Ishikawa (cell line): ENCODE results near the gene SPON1.

Experiments used
- CEBPB ChIP-seq: IDR thresholded peaks from 2 replicates; pipeline ENCODE4 v1.6.1; 2012
- CREB1 ChIP-seq: IDR thresholded peaks from 2 replicates; pipeline ENCODE4 v1.6.1; 2012; ENCODE audit warnings: low read depth
- EGR1 ChIP-seq: IDR thresholded peaks from 2 replicates; pipeline ENCODE4 v1.6.1; 2012
- EP300 ChIP-seq: IDR thresholded peaks from 2 replicates; pipeline ENCODE4 v1.6.1; 2012; ENCODE audit warnings: borderline replicate concordance
- TEAD4 ChIP-seq: IDR thresholded peaks from 2 replicates; pipeline ENCODE4 v1.6.1; 2012
- USF1 ChIP-seq: IDR thresholded peaks from 2 replicates; pipeline ENCODE4 v1.6.1; 2012
- YY1 ChIP-seq: IDR thresholded peaks from 2 replicates; pipeline ENCODE4 v1.6.1; 2012; ENCODE audit warnings: low read depth
- ZBTB7A ChIP-seq: IDR thresholded peaks from 2 replicates; pipeline ENCODE4 v1.6.1; 2012; ENCODE audit warnings: low read depth

- TF ChIP-seq CEBPB (no peak), EGR1 (no peak), ZBTB7A (no peak), EP300 (no peak), CREB1 (no peak), TEAD4 (no peak), USF1 (no peak), YY1 (no peak)
These were observed 282.4 kb downstream of the SPON1 start for GRCh38 chr11:14244926-14245325.
